ENCODE data around the gene PDGFRB. TPM values are rescaled to one million over a fixed set of nuclear protein-coding genes. Genes with fewer than 3 reads are reported as not detected.

The PDGFRB gene
- total RNA-seq, 2 experiments from 2014 or later = 0.58 to 0.74 TPM

GRCh38 chr5:150077996-150078801, 77.4 kb downstream of the PDGFRB start:
- intact Hi-C loops (cut with micrococcal nuclease) = no loop called here
- ChIA-PET POLR2A (no interaction called here), CTCF (no interaction called here)
- H3K27ac Mint-ChIP-seq = no peak overlapping the region
- ATAC-seq (no peak), DNase-seq (no peak)
- no peaks in the 10 kb centered on the region for H3K36me3 Mint-ChIP-seq (ENCODE audit: low read depth)
- H3K4me1 Mint-ChIP-seq (ENCODE audit: low read depth) = peaks cover 11% of the 10 kb centered on the region
- no peak overlapping the region for H3K4me3 Mint-ChIP-seq
- no peaks in the 10 kb centered on the region for H3K9me3 Mint-ChIP-seq
- TF ChIP-seq CTCF (IDR thresholded peaks at IDR 0.05) = no peak
- H3K27me3 Mint-ChIP-seq = peaks cover 9% of the 10 kb centered on the region

DNA sequence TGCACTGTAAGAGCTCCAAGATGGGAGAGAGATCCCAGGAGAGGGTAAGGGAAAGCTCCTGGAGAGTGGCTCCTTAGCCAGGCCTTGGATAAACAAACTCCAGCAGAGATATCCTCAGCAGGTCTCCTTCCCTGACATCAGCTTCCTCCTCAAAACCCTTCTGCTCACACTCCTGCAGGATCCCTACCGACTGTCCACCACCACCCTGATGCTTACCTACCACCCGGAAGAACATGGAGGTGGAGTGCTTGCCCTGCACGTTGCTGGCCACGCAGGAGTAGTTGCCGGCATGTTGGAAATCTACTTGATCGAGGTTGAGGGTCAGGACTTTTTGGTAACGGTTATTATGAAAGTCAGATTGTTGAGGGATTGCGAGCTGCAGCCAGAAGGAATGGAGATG, 78.6 kb downstream of the PDGFRB start:
- DNase-seq (no peak), ATAC-seq (no peak)
- Mint-ChIP-seq H3K27ac (no peak overlapping the region), H3K4me3 (no peak overlapping the region), H3K4me1 (ENCODE audit: low read depth) (peaks cover 8% of the 10 kb centered on the region), H3K27me3 (peaks cover 5% of the 10 kb centered on the region), H3K36me3 (ENCODE audit: low read depth) (no peaks in the 10 kb centered on the region), H3K9me3 (no peaks in the 10 kb centered on the region)
- ChIA-PET POLR2A (no interaction called here), CTCF (interaction anchor here (1.0 kb wide), 1 partner anchor 86 kb away, joined by 3 read pairs; no protein-coding TSS in a partner anchor)
- intact Hi-C loops (cut with micrococcal nuclease) = no loop called here
- no peak for TF ChIP-seq CTCF (IDR thresholded peaks at IDR 0.05)

GRCh38 chr5:150075806-150076205, 79.8 kb downstream of the PDGFRB start:
- ATAC-seq (no peak), DNase-seq (no peak)
- TF ChIP-seq CTCF (IDR thresholded peaks at IDR 0.05) = no peak
- intact Hi-C loops (cut with micrococcal nuclease) = no loop called here
- ChIA-PET CTCF (interaction anchor here (0.8 kb wide), 1 partner anchor 134 kb away, joined by 3 read pairs; no protein-coding TSS in a partner anchor), POLR2A (no interaction called here)
- Mint-ChIP-seq H3K36me3 (ENCODE audit: low read depth) (no peaks in the 10 kb centered on the region), H3K4me3 (no peak overlapping the region), H3K9me3 (no peaks in the 10 kb centered on the region), H3K27ac (no peak overlapping the region), H3K27me3 (peaks cover 3% of the 10 kb centered on the region), H3K4me1 (ENCODE audit: low read depth) (no peaks in the 10 kb centered on the region)

DNA sequence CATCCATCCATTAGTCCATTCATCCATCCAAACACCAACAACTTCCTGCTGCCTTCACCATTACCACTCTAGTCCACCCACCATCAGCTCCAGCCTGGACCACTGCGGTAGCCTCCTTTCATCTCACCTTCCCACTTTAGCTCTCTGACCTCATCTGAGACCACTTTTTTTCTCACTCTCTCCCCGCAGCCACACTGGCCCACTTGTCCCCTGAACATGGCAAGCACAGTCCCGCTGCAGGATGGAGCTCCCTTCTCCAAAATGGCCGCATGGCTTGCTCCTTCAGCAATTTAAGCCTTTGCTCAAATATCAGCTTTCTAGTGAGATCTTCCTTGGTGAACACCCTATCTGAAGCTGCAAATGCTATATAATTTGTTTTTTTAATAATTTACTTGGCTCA, 80.4 kb downstream of the PDGFRB start:
- TF ChIP-seq CTCF (IDR thresholded peaks at IDR 0.05) = no peak
- intact Hi-C loops (cut with micrococcal nuclease) = no loop called here
- Mint-ChIP-seq H3K9me3 (no peaks in the 10 kb centered on the region), H3K4me3 (no peak overlapping the region), H3K36me3 (ENCODE audit: low read depth) (no peaks in the 10 kb centered on the region), H3K4me1 (ENCODE audit: low read depth) (no peaks in the 10 kb centered on the region), H3K27ac (no peak overlapping the region), H3K27me3 (peaks cover 3% of the 10 kb centered on the region)
- ChIA-PET CTCF (interaction anchor here (0.8 kb wide), 1 partner anchor 135 kb away, joined by 3 read pairs; no protein-coding TSS in a partner anchor), POLR2A (no interaction called here)
- ATAC-seq (no peak), DNase-seq (no peak)

DNA sequence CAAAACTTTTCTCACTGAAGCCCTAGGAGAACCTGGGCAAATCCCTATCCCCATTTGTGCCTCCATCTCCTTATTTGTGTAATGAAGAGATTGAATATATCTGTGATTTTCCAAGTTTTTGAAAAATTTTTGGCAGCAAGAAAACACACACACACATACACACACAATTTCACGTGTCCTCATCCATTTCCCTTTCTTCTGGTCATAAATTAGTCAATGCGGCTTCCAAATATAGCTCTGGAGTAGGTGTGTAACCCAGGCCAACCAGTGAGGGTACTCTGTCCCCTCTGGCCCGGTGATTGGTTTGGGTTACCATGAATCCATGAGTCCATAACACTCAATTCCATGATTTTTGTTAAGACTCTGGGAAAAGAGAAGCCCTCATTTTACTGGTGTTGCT, 82.0 kb downstream of the PDGFRB start:
- no peak for DNase-seq
- no peaks in the 10 kb centered on the region for H3K4me1 Mint-ChIP-seq (ENCODE audit: low read depth)
- POLR2A ChIA-PET = no interaction called here

More for the DNA sequence above, 82.0 kb downstream of the PDGFRB start:
- H3K9me3 Mint-ChIP-seq = no peaks in the 10 kb centered on the region
- CTCF ChIA-PET = no interaction called here
- no peaks in the 10 kb centered on the region for H3K27me3 Mint-ChIP-seq
- intact Hi-C loops (cut with micrococcal nuclease) = no loop called here
- H3K36me3 Mint-ChIP-seq (ENCODE audit: low read depth) = no peaks in the 10 kb centered on the region
- H3K27ac Mint-ChIP-seq = no peak overlapping the region
- no peak for ATAC-seq
- H3K4me3 Mint-ChIP-seq = no peak overlapping the region
- TF ChIP-seq CTCF (IDR thresholded peaks at IDR 0.05) = no peak

Measured in activated CD8-positive, alpha-beta T cell treated with anti-CD3 and anti-CD28 coated beads for 36 hours (primary cell).